ENCODE results near the gene MMP27. TPM values are rescaled to one million over a fixed set of nuclear protein-coding genes. Genes with fewer than 3 reads are reported as not detected.

MMP27 gene
- total RNA-seq, 6 experiments from 2014 or later: 0.11 TPM; not detected in 5

GRCh38 chr11:102724904-102725500, 19.4 kb upstream of the MMP27 start, which contains the start of gene MMP8:
TSS of gene MMP8 (minus strand) at chr11:102724954. CDS start at chr11:102724855, 99 bp downstream.
- DNase-seq: no peak
- H3K4me1 ChIP-seq: no peaks in the 10 kb centered on the region
- TF ChIP-seq POLR2A (IDR thresholded peaks at IDR 0.05) (no peak), CTCF (IDR thresholded peaks at IDR 0.05) (no peak)
- WGBS (ENCODE audit: insufficient coverage, low coverage, low lambda C conversion rate, missing lambda C conversion rate): 41% methylated on average over 2 of the region's 2 CpGs
- H3K36me3 ChIP-seq: no peaks in the 10 kb centered on the region
- intact Hi-C loops (cut with DNase I): no loop called here
- no peak within 1 kb of the TSS for H3K4me3 ChIP-seq
- no peaks in the 10 kb centered on the region for H3K27me3 ChIP-seq
- no peak within 1 kb of the TSS for H3K27ac ChIP-seq
- ATAC-seq: no peak
- no peaks in the 10 kb centered on the region for H3K9me3 ChIP-seq

- H3K4me3 ChIP-seq: no peak overlapping the region
- no peak overlapping the region for H3K27ac ChIP-seq
- no peaks in the 10 kb centered on the region for H3K36me3 ChIP-seq
- H3K4me1 ChIP-seq: no peaks in the 10 kb centered on the region
- H3K9me3 ChIP-seq: no peaks in the 10 kb centered on the region
- no peaks in the 10 kb centered on the region for H3K27me3 ChIP-seq
- intact Hi-C loops (cut with DNase I): no loop called here
- DNase-seq (no peak), ATAC-seq (peak in 2 of 4 donors; percentile 48 to 54)
- TF ChIP-seq POLR2A (IDR thresholded peaks at IDR 0.05) (no peak), CTCF (IDR thresholded peaks at IDR 0.05) (no peak)
These were observed 17.3 kb upstream of the MMP27 start for GRCh38 chr11:102722821-102723220.

GRCh38 chr11:102719620-102720277, 14.2 kb upstream of the MMP27 start:
- H3K4me3 ChIP-seq: no peak overlapping the region
- no peak overlapping the region for H3K27ac ChIP-seq
- no peaks in the 10 kb centered on the region for H3K4me1 ChIP-seq
- intact Hi-C loops (cut with DNase I): no loop called here
- ATAC-seq: no peak
- H3K9me3 ChIP-seq: no peaks in the 10 kb centered on the region
- no peaks in the 10 kb centered on the region for H3K27me3 ChIP-seq
- H3K36me3 ChIP-seq: no peaks in the 10 kb centered on the region
- 46% methylated on average over 4 of the region's 4 CpGs for WGBS (ENCODE audit: insufficient coverage, low coverage, low lambda C conversion rate, missing lambda C conversion rate)
- TF ChIP-seq CTCF (IDR thresholded peaks at IDR 0.05): no peak
- TF ChIP-seq POLR2A (IDR thresholded peaks at IDR 0.05): no peak
- no peak for DNase-seq

GRCh38 chr11:102717280-102717679, 11.7 kb upstream of the MMP27 start:
- TF ChIP-seq POLR2A (IDR thresholded peaks at IDR 0.05) (no peak), CTCF (IDR thresholded peaks at IDR 0.05) (no peak)
- no peaks in the 10 kb centered on the region for H3K4me1 ChIP-seq
- no peak overlapping the region for H3K27ac ChIP-seq
- no peaks in the 10 kb centered on the region for H3K36me3 ChIP-seq
- intact Hi-C loops (cut with DNase I): no loop called here
- no peaks in the 10 kb centered on the region for H3K9me3 ChIP-seq
- no peak overlapping the region for H3K4me3 ChIP-seq
- no peaks in the 10 kb centered on the region for H3K27me3 ChIP-seq
- ATAC-seq (no peak), DNase-seq (no peak)
